COLO829 (cell line): ENCODE data around the gene ARFGAP3.
"Not testable (repeated sequence)": the region's sequence is repeated elsewhere in the genome, so short reads cannot be mapped to it uniquely, and the experiment has no call there.

Experiments used
- DNase-seq: peaks from one replicate; pipeline ENCODE4 v3.0.0; 2012; ENCODE audit warnings: low spot score

The ARFGAP3 gene

DNA sequence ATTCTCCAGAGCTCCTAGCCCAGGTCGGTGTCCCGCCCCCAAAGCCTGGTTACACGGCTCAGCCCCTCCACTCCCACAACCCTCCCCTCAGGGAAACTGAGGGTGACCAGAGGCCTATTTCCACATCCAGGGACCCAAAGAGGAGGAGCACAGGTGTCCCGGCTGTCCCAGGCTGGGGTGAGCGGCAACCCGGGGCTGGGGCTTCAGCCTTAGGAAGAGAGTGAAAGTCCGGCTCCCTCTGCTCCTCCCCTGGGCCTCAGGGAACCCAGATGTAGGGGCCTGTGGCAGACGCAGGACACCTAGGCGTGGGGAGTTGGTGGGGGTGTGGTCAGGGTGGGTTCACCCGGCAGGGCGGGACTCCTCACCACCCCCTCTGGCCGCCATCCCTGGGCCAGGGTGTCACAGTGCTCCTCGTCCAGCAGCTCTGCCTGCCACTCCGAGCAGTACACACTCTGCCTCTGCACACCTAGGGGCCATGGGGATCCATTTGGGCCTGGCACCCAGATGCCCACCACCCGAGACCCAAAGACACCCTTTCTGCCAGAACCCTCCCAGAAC lies 63.1 kb downstream of the ARFGAP3 start:
- DNase-seq = no peak

- DNase-seq = no peak
Observed at GRCh38 chr22:42792909-42793847, 63.9 kb downstream of the ARFGAP3 start.

DNA sequence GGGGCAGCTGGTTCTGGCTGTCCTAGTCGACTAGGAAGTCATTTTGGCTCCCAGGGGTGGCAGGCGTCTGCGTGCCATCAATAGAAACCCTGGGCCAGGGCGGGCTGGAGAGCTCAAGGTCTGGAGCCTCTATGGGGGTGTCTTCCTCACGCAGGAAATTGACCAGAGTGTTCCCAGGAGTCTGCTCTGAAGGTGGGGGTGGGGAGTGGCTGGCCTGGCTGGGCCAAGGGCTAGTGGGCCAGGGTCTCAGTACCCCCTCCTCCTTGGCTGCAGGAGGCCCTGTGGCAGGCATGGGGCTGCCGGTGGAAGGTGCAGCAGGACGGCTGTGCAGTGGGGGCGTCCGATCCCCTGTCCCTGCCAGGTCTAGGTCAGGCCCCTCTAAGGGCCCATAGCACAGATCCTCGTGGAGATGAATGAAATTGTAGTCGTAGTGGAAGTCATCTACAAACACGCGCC lies 64.6 kb downstream of the ARFGAP3 start:
- DNase-seq = no peak

DNA sequence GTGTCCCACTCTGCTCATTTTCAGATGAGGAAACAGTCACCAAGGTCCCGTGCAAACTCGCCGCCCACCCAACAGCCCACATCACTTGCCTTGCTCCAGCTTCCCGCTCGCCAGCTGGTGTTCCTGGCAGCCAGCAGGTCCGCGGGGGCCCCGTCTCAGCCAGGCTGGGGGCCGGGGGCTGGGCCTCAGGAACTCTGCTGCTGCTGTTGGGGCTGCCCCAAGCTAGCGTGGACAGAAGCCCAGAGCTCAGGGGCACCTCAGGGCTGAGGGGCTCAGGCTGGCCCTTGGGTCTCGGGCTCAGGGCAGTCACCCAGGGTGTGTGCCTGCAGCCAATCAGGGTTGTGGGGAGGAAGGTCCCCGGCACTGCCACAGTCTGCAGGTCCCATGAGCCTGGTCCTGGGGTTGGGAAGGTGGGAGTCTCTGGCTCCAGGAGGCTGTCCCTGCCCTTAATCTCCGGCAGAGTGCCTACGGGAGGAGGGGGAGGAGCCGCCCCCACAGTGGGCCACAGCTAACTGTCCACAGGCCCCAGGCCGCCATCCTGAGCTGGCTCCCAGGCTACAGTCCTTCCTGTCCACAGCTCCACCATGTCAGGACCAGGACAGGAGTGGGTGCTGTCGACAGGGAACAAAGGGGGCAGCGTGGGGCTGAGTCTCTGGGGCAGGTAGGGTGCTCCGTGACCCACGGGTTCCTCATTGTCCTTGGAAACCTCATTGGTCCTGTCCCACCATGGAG lies 65.2 kb downstream of the ARFGAP3 start:
- DNase-seq = no peak

- no peak for DNase-seq
Observed at GRCh38 chr22:42788466-42788865, 68.6 kb downstream of the ARFGAP3 start.

DNA sequence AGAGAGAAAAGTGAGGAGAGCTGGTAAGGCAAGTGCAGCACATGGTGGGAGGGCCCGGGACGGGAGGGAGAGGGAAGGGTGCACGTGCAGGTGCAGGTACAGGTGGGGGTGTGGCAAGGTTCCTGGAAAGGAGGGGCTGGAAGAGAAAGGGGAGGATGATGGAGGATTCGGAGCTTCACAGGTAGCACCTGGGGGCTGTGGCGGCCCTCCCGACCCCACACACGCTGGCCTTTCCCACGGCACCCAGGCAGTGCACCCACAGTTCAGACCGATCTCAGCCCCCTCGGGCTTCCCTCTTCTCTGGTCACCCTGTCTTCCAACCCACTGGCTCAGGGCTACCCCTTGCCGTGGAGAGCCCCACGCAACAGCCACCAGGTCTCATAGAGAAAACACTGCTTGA lies 69.1 kb downstream of the ARFGAP3 start:
- DNase-seq = no peak

- no peak for DNase-seq
Observed at GRCh38 chr22:42787357-42787736, 69.7 kb downstream of the ARFGAP3 start.

DNA sequence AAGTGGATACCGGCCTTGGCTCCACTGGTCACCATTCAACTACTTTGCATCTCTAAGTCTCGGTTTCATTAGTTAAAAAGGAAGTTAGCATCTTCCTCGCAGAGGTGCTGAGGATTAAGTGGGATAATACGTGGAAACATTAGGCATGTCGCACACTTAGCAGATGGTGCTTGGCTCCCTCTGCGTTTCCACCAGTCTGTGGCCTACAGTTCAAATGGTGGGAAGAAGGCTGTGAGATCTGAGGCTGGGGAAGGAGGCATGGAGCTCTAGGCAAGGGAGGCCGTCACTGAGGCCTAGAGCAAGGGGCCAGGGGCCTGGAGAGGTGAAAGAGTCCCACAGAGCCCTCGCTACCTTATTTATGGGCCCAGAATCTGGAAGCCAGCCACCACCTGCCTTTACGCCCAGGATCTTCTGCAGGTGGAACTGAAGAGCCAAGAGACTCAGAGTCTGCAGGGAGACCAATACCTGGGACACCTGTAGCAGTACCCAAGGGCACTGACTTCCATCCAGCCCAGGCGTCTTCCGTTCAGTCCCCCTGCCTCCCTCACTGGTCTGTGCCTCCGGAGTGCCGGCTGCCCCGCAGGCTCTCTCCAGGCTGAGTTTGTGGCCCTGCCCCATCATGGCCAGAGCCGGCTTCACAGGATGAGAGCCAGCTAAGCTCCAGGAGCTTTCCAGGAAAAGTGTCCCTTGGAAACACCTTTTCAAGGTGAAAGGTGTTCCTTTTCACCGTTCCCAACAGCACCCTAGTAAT lies 70.3 kb downstream of the ARFGAP3 start:
- no peak for DNase-seq

- DNase-seq = no peak
Observed at GRCh38 chr22:42785706-42786499, 71.2 kb downstream of the ARFGAP3 start.

- not testable (repeated sequence) for DNase-seq
Observed at GRCh38 chr22:42782306-42782705, 74.8 kb downstream of the ARFGAP3 start.

DNA sequence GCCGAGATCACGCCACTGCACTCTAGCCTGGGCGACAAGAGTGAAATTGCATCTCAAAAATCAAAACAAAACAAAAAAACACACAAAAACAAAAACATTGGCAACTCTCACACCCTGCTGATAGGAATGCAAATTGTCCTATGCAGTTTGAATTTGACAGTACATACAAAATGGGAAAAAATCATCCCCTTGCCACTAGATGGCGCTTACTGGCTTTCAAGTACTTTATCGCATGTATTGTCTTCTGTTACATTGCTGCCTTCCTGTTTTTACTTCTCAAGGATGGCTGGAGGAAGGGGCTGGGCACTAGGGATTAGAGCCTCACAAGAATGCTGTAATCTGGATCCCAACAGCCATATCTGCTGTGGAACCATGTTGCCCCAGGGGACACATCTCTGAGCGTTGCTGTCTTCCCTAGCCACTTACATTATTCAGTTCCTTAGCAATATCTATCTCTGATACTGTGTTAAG lies 77.0 kb downstream of the ARFGAP3 start:
- DNase-seq = peak; percentile 90

DNA sequence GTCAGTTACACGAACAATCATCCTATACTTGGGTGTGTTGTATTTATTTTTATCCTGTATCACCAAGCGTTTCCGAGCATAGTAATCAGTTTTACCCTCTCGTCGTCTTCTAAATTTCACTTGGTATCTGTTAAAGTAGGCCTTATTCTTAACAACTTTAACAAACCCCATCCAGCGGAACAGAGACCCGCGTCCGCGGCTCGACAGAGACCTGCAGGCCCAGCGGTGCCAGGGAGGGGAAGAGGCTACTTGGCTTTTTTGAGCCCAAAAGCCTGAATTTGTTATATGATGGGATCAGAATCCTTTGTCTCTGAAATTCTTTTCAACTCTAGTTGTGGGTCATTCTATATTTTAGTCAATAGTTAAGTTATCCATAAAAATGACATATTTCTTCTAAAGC lies 79.9 kb downstream of the ARFGAP3 start:
- DNase-seq = no peak

GRCh38 chr22:42773167-42773566 lies 83.9 kb downstream of the ARFGAP3 start:
- DNase-seq = no peak

DNA sequence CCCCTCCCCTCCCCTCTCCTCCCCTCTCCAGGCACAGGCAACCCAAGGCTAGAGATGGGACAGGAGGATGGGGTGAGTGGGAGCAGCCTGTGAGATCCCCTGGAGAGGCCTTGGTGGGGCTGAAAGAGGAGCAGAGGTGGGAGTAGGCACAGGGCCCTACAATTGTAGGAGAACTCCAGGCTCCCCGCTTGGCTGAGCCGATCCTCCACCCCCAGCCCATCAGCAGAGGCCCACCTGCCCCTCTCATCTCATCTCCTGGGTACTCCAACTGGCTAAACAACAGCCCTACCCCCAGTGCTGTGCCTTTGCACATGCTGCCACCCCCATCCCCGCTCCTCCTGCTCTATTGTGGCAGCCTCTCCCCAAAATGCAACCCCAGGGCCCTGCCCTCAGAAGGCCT lies 84.4 kb downstream of the ARFGAP3 start:
- DNase-seq = no peak

DNA sequence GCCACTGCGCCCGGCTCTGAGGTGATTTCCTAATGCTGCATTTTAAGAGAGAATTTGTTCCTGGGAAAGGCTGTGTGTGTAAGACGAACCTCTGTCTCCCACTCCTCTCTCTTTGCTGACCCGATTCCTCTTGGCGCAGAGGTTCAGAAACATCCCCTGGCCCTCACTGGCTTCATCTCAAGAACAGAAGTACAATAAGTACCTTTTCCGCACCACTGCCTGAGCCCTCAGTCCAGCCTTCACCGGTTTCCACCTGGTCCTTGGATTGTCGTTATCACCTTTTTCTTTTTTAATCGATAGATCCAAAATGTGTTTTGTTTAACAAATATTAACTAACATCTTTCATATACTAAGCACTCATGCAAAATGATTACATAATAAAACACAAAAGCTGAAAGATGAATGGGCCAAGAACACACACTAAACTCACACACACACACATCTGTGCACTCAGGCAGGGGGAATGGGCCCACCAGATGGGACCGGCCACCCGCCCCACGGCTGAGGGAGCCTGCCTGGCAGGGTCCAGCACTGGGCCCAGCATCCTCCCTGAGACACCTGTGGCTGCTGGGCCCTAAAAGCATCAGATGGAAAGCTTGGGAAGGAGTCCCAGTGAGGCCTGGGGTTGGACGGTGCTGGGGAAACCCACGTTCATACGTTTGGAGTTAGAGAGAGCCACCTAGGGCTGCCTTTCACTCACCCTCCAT lies 86.0 kb downstream of the ARFGAP3 start:
- DNase-seq = no peak

- DNase-seq = no peak
Observed at GRCh38 chr22:42770448-42770726, 86.7 kb downstream of the ARFGAP3 start.

GRCh38 chr22:42769574-42770447 lies 87.3 kb downstream of the ARFGAP3 start:
- peak; percentile 82 for DNase-seq

DNA sequence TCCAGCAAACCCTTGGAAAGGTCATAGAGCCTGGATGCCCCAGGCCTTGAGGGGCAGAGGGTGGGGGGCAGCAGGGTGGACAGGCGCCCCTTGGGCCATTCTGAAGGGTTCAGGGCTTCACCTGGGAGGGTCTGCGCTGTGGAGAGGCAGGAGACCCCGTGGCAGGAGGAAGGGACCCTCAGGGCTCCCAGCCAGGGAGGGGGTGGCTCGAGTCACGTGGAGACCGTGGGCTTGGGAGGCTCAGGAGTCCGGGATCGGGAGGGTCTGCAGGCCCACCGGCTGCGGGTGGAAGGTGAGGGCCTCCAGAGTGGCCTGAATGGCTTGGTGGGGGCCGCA lies 87.9 kb downstream of the ARFGAP3 start:
- no peak for DNase-seq

DNA sequence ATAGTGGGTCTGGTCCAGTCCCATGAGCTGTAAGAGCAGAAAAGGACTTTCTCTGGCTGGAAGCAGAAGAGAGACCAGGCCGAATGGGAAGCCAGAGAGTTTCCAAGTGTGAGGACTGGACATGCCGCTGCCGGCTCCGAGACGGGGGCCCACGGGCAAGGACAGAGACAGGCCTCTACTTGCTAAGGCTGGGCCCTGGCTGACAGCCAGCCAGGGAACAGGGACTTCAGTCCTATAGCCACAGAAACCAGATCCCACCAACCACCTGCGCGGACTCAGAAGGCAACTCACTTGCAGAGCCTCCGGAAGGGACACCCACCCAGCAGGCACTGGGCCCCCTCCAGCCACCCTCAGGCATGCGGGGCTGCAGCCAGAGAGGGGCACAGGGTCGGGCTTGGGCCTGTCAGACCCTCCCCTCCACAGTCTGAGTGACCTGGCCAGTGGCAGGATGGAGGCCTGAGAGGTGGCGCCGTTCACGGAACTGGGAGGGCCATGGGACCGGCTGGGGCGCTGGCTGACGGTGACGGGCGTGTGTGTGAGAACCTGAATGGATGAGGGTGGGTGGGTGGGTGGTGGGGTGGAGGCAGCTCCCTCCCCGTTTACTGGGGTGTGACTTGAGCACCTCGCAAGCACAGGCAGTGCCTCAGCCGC lies 88.6 kb downstream of the ARFGAP3 start:
- no peak for DNase-seq
